HG03565 (cell line): ENCODE data around the gene NEUROD4.

ENCODE experiments used
- ATAC-seq: cut with Tn5 transposase; IDR thresholded peaks from one replicate; pipeline ENCODE4 v1.9.1; 2021; ENCODE audit warnings: mild to moderate bottlenecking, moderate library complexity; ENCODE audit not compliant: unreplicated experiment

Gene NEUROD4

DNA sequence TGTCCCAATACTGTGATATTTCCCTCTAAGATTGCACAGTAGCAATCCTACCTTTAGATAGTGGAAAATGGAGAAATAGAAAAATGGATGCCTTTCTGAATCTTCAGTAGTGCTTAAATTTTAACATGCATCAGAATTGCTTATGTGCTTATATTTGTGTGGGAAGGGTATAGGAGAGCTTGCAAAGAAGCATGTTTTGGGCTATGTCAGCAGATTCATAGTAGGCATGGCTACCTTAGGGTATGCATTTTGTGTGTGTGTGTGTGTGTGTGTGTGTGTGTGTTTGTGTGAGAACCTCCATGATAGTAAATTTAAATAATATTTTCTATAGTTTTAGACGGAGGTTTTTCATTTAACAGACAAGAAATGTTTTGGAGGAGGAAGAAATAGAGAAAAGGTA is 38.3 kb downstream of the NEUROD4 start:
- no peak for ATAC-seq

DNA sequence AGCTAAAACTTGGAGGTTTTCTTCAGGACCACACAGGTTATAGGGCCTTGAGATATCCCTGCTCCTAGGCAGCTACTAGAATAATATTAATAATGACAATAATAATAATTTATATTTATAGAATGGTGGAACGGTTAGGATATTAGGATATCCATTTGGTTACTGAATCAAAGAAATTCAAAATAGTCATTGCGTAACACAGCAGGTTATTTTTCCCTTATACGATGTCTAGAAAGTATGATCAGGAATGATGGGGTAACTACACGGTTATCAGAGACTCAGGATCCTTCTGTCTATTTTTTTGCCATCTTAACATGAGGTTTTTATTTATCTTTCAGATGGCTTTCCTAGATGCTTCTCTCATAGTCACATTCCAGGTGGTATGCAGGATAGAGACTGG is 39.0 kb downstream of the NEUROD4 start:
- no peak for ATAC-seq

DNA sequence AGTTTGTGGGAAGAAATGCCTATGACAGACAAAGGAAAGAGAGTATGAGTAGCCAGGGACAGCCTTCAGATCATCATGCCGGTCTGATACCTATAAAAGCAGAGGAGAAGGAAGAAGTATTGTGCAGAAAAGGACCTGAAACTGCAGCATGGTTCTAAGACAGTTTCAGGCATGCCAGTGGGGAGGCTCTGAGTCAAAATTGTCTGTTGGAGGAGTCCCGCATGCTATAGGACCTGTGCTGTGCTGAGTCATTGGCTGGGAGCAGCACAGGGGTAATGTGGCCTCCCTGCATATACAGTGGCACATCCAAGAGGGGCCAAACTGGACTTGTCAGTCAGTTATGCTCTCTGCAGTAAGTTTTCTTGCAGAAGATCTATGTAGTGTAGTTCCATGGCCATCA is 40.7 kb downstream of the NEUROD4 start:
- peak; percentile 100 for ATAC-seq

DNA sequence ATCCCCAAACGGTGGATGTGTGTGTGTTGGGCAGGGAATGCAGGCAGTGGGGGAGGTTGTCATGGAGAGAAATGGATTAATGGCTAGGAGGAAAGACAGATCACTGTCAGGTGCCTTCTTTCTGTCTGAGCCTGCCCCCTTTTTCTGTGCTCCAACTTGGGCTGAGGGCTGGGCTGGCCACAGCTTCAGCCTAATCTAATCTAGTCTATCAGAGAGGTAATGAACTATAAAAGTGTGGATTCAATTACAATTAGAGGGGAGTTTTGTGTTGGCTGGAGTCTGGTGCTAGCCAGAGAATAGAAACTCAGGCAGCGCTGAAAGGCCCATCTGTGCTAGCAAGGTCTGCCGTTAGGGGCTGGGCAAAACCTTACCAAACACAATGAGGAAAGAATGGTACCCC is 41.2 kb downstream of the NEUROD4 start:
- no peak for ATAC-seq

DNA sequence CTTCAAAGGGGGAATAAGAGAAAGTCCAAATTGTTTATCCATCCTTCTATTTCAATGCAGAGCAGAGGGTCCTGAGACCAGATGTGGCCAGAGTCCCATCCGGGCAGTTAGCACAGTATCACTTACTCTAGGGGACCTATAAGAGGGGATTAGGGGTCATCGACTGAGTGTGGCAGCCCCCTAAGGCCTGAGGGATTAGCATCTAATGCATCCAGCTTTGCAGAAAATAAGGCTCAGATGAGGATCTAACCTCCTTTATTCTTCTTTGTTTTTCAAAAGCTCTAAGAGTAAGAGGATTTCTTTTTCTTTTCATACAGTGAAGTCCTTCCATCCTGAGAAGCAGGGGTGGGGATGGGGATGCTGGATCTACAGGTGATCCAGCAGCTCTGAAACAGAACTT is 43.5 kb downstream of the NEUROD4 start:
- ATAC-seq = no peak

DNA sequence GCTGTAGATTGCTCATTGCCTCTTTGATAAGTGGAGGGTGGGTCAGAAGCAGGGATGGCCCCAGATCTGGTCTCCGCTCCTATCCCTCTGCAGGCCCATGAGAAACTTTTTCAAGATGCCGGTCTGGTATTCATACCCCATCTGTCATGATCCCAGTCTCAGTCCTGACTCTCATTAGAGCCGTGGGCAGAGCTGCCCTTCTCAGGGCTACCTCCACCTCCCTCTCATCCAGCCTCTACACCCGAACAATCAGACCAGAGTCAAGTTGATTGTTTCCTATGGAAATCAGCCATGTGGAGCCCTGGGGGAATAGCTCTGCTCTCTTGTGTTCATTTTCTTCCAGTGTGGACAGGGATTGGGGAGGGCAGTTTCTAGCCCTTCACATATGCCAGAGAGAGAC is 45.8 kb downstream of the NEUROD4 start:
- no peak for ATAC-seq

DNA sequence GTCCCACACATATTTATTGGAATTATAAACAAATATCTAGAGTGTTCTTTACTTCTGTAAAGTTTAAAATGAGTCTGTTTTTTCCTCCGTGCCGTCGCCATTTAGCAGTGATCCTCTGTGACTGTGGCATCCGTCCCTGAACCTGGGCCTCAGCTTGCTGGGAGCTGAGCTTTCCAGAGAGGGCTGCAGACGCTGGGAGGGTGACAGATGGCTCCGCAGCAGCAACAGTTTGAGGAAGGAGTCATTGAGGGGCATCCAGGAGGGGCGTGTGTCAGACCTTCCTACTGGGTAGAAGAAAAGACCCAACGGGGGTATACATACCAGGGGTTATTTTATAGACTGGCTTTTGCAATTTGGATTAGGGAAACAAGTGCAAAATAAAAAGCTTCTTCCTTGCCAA is 47.9 kb downstream of the NEUROD4 start:
- ATAC-seq = no peak

DNA sequence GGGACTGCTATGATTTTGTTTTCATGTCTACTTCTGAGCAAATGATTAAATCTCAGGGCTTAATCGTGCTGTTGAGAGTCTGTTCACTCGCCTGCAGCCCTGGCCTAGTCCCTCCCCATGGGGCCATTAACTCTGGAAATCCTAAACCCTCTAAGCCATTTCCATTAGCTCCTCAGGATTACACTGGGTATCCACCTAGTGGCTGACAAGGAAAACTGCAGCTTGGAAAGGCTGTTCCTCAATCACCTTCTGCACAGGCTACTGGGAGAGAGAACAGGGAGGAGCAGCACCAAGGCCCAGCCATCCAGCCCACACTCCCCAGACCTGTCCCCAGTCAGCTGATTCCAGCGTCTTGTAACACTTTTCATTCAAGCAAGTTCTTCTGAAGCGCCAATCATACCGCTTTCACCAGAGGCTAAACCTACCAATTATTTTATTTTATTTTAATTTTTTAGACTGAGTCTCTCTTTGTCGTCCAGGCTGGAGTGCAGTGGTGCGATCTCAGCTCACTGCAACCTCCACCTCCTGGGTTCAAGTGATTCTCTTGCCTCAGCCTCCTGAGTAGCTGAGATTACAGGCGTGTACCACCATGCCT is 48.7 kb downstream of the NEUROD4 start:
- peak; percentile 61 for ATAC-seq

DNA sequence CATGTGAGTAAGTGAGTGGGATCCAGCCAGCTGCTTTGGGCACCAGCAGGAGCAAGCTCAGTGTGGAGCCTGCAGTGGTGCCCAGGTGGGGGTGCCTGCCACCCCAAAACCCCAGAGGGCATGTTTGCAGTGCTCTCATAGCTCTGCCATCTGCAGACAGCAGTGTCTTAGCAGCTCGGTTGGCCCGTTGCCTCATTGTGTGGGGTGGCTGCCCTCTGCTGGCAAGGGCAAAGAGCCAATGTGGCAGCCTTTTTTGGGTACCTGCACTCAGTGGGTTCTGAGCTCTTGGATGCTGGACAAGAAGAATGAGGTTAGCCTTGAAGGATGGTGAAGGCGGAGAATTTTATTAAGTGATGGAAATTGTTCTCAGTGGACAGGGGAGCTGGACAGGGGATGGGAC is 52.3 kb downstream of the NEUROD4 start:
- peak; percentile 43 for ATAC-seq

DNA sequence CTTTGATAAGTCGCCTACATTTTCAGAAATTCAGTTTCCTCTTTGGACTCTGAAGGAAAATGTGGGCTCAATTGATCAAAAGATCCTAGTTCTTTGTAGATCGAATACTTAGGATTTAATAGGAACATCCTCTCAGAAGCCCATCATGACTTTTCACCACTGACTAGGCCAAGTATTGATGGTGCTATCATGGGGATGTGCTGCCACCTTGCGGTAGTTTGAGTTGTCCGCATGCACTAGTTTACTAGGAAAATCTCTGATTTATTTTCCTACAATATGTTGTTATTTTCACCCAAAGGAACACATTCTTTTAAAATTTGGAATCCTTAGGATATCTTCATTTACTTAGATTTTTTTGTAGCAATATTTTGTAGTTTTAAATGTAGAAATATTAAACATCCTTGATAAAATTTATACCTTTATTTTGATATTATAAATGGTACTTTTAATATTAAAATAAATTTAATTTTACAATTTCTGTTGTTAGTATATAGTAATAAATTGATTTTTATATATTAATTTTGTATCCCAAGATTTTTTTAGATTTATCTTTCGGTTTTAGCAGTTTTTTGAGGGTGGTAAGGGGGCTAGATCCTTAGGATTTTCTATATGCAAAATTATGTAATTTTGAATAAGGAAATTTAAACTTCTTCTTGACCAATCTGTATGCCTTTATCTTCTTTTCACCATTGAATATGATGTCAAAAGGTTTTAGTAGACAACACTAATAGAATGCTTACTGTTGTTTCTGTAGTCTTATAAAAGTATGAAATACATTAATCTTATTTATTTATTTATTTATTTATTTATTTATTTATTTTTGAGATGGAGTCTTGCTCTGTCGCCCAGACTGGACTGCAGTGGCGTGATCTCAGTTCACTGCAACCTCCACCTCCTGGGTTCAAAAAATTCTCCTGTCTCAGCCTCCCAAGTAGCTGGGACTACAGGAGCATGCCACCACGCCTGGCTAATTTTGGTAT is 53.6 kb downstream of the NEUROD4 start:
- ATAC-seq = no peak

DNA sequence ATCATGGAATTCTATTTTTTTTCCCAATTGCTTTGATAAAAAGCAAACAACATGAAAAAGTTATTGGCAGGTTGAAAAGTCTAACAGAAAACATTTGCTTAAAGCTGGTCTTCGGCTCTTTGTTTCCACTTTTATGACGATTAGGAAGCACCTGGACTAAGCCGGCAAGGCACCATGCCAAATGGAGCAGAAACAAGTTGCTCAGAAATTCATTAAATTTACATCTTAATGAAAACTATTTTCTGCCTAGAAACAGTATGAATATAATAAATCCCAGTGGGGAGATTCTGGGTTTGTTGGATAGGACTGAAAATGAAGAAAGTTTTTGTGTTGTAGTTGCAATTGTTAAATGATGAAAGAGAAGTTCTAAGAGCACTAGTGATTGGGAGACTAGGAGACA is 55.0 kb downstream of the NEUROD4 start:
- no peak for ATAC-seq
